Natural killer cell (primary cell): ENCODE data around the gene CSGALNACT2. TPM values are rescaled to one million over a fixed set of nuclear protein-coding genes. Genes with fewer than 3 reads are reported as not detected.
"Not testable (repeated sequence)": the region's sequence is repeated elsewhere in the genome, so short reads cannot be mapped to it uniquely, and the experiment has no call there.

Source experiments
- ATAC-seq, 3 donors: fragments of 150-1000 bp in 2 of 3; fragments of 200-7000 bp in 1 of 3; cut with Tn5 transposase; 1 replicate in 1 of 3; 2 replicates in 2 of 3; pipeline ENCODE4 v1.10.0; 2021; ENCODE audit warnings: mild to moderate bottlenecking in 2 of 3, moderate library complexity in 2 of 3
- DNase-seq, 2 donors: peaks; one replicate each; pipeline versions ENCODE4 v3.0.0 to v3.0.0-alpha.2; 2013 to 2021; ENCODE audit warnings: mixed read lengths in 1 of 2
- H3K27ac ChIP-seq: one replicate; pipeline ENCODE4 v1.5.1; 2013; ENCODE audit warnings: mild to moderate bottlenecking, low read length
- H3K27me3 ChIP-seq: one replicate; pipeline ENCODE4 v1.6.1; 2013; ENCODE audit warnings: low read length; ENCODE audit not compliant: control insufficient read depth, insufficient read depth
- H3K36me3 ChIP-seq: one replicate; pipeline ENCODE4 v1.6.1; 2013; ENCODE audit warnings: low read length; ENCODE audit not compliant: control insufficient read depth, insufficient read depth
- H3K4me1 ChIP-seq: one replicate; pipeline ENCODE4 v1.6.1; 2013; ENCODE audit warnings: low read length; ENCODE audit not compliant: control insufficient read depth, insufficient read depth
- H3K4me3 ChIP-seq: one replicate; pipeline ENCODE4 v1.5.1; 2013; ENCODE audit warnings: low read length
- H3K9me3 ChIP-seq: one replicate; pipeline ENCODE4 v1.6.1; 2013; ENCODE audit warnings: low read length; ENCODE audit not compliant: control insufficient read depth, insufficient read depth
- H3K27ac Mint-ChIP-seq, 2 donors: one replicate each; pipeline ENCODE4 v1.8.0; 2022; ENCODE audit warnings: mild to moderate bottlenecking in 2 of 2, mixed read lengths in 2 of 2, moderate library complexity in 1 of 2
- H3K27me3 Mint-ChIP-seq, 2 donors: one replicate each; pipeline ENCODE4 v1.8.0; 2022; ENCODE audit warnings: low read depth in 2 of 2, mixed read lengths in 2 of 2
- H3K36me3 Mint-ChIP-seq: one replicate; pipeline ENCODE4 v1.8.0; 2022; ENCODE audit warnings: mixed read lengths
- H3K4me1 Mint-ChIP-seq, 2 donors: one replicate each; pipeline ENCODE4 v1.8.0; 2022; ENCODE audit warnings: mixed read lengths in 2 of 2
- H3K4me3 Mint-ChIP-seq: one replicate; pipeline ENCODE4 v1.8.0; 2022; ENCODE audit warnings: mild to moderate bottlenecking, moderate library complexity, mixed read lengths
- H3K9me3 Mint-ChIP-seq, 2 donors: one replicate each; pipeline ENCODE4 v1.8.0; 2022; ENCODE audit warnings: mixed read lengths in 2 of 2
- WGBS: methylation state at CpG from one replicate; pipeline ENCODE4 v1.1.7; 2013; ENCODE audit warnings: missing lambda C conversion rate; ENCODE audit not compliant: insufficient coverage; 5-methylcytosine and 5-hydroxymethylcytosine counted together
- intact Hi-C: fragments of 100-400 bp; cut with micrococcal nuclease; formaldehyde crosslinking; loops from one replicate; pipeline ENCODE4 v1.14.2; 2022
- total RNA-seq, 4 donors: library from RNA; stranded (reverse); fragments of 120-200 nt in 1 of 4; gene quantifications; one replicate each; pipeline versions ENCODE4 v1.2.3 to v1.2.4, GENCODE V29; 2013 to 2022
- TF ChIP-seq, protein P1 (sequence below): fragments of 200-600 bp; IDR thresholded peaks from one replicate; pipeline ENCODE4 v1.8.0; 2022; ENCODE audit warnings: antibody characterized with exemption

The CSGALNACT2 gene
- total RNA-seq, 3 donors from 2014 or later (not counting 1 experiment from before 2014, with no cell fraction given) = 49.9 to 57.4 (median 52.8) TPM

DNA sequence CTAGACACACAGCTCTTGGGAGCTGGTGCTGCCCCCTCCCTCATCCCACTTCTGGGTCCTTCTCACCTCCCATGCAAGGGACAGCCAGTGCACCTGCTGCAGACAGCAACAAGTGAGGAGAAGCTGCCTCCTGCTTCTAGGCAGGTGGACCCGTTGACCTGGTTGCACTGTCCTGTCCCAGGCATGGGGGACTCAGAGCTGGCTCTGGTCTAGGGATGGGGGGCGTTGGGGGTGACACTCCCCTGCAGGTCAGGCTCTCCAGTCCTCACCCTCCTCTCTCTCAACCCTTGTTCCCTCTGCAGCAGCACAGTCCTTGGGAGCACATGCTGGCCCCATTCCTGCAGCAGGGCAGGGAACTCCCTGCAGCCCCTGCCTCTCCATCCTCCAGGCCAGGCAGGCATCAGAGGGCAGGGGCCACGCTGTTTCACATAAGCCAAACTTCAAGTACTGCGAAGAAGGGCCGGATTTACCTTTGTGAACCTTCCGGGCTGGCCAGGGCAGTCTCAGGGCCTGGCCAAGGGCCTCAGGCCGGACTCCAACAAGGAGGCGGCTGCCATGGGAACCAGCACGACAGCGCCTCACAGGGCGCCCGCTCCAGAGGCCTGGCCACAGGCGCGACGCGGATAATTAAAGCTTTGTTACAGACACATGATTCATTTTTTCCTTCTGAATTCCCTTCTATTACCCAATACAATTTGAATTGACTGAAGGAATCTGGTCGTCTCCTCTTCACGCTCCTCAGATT is 80.1 kb downstream of the CSGALNACT2 start:
- 95% methylated on average over 18 of the region's 18 CpGs for WGBS
- no peak overlapping the region for H3K4me3 ChIP-seq
- no peaks in the 10 kb centered on the region for H3K27me3 Mint-ChIP-seq
- no peak overlapping the region for H3K27ac Mint-ChIP-seq
- H3K4me1 ChIP-seq = peaks cover 12% of the 10 kb centered on the region
- H3K36me3 ChIP-seq = no peaks in the 10 kb centered on the region
- no peaks in the 10 kb centered on the region for H3K9me3 ChIP-seq
- no peaks in the 10 kb centered on the region for H3K9me3 Mint-ChIP-seq
- DNase-seq (no peak), ATAC-seq (no peak)
- peaks cover 0 to 38% of the 10 kb centered on the region in 2 donors for H3K4me1 Mint-ChIP-seq
- intact Hi-C loops = no loop called here
- H3K27me3 ChIP-seq = no peaks in the 10 kb centered on the region
- TF ChIP-seq, protein P1, sequence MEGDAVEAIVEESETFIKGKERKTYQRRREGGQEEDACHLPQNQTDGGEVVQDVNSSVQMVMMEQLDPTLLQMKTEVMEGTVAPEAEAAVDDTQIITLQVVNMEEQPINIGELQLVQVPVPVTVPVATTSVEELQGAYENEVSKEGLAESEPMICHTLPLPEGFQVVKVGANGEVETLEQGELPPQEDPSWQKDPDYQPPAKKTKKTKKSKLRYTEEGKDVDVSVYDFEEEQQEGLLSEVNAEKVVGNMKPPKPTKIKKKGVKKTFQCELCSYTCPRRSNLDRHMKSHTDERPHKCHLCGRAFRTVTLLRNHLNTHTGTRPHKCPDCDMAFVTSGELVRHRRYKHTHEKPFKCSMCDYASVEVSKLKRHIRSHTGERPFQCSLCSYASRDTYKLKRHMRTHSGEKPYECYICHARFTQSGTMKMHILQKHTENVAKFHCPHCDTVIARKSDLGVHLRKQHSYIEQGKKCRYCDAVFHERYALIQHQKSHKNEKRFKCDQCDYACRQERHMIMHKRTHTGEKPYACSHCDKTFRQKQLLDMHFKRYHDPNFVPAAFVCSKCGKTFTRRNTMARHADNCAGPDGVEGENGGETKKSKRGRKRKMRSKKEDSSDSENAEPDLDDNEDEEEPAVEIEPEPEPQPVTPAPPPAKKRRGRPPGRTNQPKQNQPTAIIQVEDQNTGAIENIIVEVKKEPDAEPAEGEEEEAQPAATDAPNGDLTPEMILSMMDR = no peak
- no peak overlapping the region for H3K4me3 Mint-ChIP-seq
- no peaks in the 10 kb centered on the region for H3K36me3 Mint-ChIP-seq
- no peak overlapping the region for H3K27ac ChIP-seq

DNA sequence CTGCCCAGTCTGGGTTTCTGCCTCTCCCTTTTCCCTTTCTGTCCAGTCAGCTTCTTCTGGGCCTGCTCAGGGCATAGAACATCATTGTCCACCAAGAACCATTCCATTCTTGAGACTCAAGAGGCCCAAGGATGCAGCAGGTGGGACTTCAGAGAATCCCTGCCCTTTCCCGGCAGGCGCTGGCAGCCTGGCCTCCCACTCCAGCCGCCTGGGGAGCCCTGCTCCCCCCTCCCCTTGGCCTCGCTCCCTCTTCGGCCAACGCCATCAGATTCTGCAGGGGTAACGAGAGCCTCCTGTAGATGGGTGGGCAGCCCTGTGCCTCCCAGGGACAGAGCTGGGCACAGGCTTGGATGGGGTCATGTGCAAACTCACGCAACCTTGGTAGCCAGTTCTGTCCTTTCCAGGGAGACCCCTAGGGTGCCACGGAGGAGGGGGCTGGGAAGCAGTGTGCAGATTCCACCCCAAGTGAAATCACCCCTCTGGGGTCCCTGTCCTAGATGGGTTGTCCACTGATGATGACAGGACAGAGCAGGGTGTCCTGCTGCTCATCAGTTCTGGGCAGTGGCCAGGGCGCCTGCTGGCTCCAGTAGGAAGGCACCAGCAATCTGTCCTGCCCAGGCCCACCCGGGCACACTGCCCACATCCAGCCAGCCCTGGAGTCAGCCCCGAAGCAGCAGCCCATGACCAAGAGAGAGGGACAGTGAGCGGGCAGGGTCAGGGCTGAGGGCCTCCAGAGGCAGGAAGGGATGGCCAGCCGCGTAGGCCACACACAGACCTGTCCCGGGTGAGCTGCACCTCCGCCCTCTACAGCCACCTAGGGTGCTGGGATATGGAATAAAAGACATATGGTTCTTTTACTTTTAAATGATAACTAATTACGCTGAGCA is 80.9 kb downstream of the CSGALNACT2 start:
- H3K4me1 ChIP-seq = peaks cover 12% of the 10 kb centered on the region
- TF ChIP-seq, protein P1 = no peak
- H3K27me3 ChIP-seq = no peaks in the 10 kb centered on the region
- H3K27me3 Mint-ChIP-seq = no peaks in the 10 kb centered on the region
- H3K27ac ChIP-seq = no peak overlapping the region
- WGBS = 93% methylated on average over 15 of the region's 18 CpGs
- no peaks in the 10 kb centered on the region for H3K9me3 Mint-ChIP-seq
- H3K36me3 Mint-ChIP-seq = no peaks in the 10 kb centered on the region
- ATAC-seq (no peak), DNase-seq (no peak)
- no peak overlapping the region for H3K27ac Mint-ChIP-seq
- H3K4me1 Mint-ChIP-seq = peaks cover 0 to 40% of the 10 kb centered on the region in 2 donors
- H3K36me3 ChIP-seq = no peaks in the 10 kb centered on the region
- no peaks in the 10 kb centered on the region for H3K9me3 ChIP-seq
- H3K4me3 Mint-ChIP-seq = no peak overlapping the region
- intact Hi-C loops = no loop called here
- H3K4me3 ChIP-seq = no peak overlapping the region

DNA sequence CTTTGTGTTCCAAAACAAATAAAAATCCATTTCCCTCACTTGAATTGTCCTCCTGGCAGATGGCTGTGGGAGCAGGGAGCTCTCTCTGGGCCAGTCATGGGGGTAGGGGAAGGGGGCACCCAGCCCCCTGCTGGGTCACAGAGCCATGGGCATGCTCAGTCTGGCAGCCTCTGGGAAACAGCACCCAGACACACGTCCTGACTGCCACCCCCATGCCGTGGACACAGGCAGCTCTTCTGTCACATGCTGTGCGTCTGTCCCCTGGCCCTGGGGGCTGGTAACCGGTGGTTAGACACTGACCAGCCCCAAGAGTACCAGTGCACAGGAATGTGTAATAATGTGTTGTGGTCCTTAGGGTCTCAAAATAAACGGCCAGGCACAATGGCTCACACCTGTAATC is 81.6 kb downstream of the CSGALNACT2 start:
- H3K9me3 ChIP-seq = no peaks in the 10 kb centered on the region
- intact Hi-C loops = loop anchor here (5.0 kb wide), 1 partner anchor 37 kb away; no protein-coding TSS in a partner anchor
- H3K4me3 Mint-ChIP-seq = no peak overlapping the region
- H3K4me1 ChIP-seq = peaks cover 12% of the 10 kb centered on the region
- DNase-seq (no peak), ATAC-seq (no peak)
- H3K36me3 Mint-ChIP-seq = no peaks in the 10 kb centered on the region
- peaks cover 2 to 42% of the 10 kb centered on the region in 2 donors for H3K4me1 Mint-ChIP-seq
- H3K9me3 Mint-ChIP-seq = no peaks in the 10 kb centered on the region
- 86% methylated on average over 5 of the region's 5 CpGs for WGBS
- no peak overlapping the region for H3K27ac Mint-ChIP-seq
- H3K4me3 ChIP-seq = no peak overlapping the region
- TF ChIP-seq, protein P1 = no peak
- no peak overlapping the region for H3K27ac ChIP-seq
- H3K27me3 Mint-ChIP-seq = peaks cover 0 to 1% of the 10 kb centered on the region in 2 donors
- no peaks in the 10 kb centered on the region for H3K36me3 ChIP-seq
- H3K27me3 ChIP-seq = no peaks in the 10 kb centered on the region

DNA sequence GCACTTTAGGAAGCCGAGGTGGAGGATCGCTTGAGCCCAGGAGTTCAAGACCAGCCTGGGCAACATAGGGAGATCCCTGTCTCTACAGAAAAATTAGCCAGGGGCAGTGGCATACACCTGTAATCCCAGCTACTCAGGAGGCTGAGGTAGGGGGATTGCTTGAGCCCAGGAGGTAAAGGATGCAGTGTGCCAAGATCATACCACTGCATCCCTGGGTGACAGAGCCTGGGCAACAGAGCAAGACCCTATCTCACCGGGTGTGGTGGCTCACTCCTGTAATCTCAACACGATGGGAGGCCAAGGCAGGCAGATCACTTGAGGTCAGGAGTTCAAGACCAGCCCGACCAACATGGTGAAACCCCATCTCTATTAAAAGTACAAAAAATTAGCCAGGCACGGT is 82.0 kb downstream of the CSGALNACT2 start:
- H3K4me1 ChIP-seq = peaks cover 13% of the 10 kb centered on the region
- not testable (repeated sequence) for H3K27ac Mint-ChIP-seq, H3K4me3 ChIP-seq, H3K36me3 ChIP-seq, DNase-seq, H3K36me3 Mint-ChIP-seq, H3K9me3 ChIP-seq, H3K9me3 Mint-ChIP-seq, ATAC-seq, H3K27ac ChIP-seq, H3K27me3 ChIP-seq, H3K4me3 Mint-ChIP-seq, H3K27me3 Mint-ChIP-seq
- WGBS = 78% methylated on average over 6 of the region's 6 CpGs
- peaks cover 6 to 46% of the 10 kb centered on the region in 2 donors for H3K4me1 Mint-ChIP-seq
- intact Hi-C loops = loop anchor here (5.0 kb wide), 1 partner anchor 37 kb away; no protein-coding TSS in a partner anchor
